Esophagus (tissue), 2 donors: ENCODE measurements around the gene ADAMTS17. TPM values are rescaled to one million over a fixed set of nuclear protein-coding genes. Genes with fewer than 3 reads are reported as not detected.

Experiments used
- H3K27ac ChIP-seq, 2 donors: one replicate each; pipeline ENCODE4 v1.5.1; 2013; ENCODE audit warnings: low read depth in 2 of 2, mild to moderate bottlenecking in 2 of 2, inconsistent platforms in 1 of 2, low read length in 1 of 2, moderate library complexity in 1 of 2
- H3K27me3 ChIP-seq, 2 donors: one replicate each; pipeline ENCODE4 v1.6.1; 2013; ENCODE audit warnings: low read length in 2 of 2, control low read depth in 1 of 2, mild to moderate bottlenecking in 1 of 2; ENCODE audit not compliant: insufficient read depth in 2 of 2, control insufficient read depth in 1 of 2
- H3K36me3 ChIP-seq, 2 donors: one replicate each; pipeline ENCODE4 v1.6.1; 2013; ENCODE audit warnings: low read length in 1 of 2; ENCODE audit not compliant: control insufficient read depth in 2 of 2, insufficient read depth in 2 of 2
- H3K4me1 ChIP-seq, 2 donors: one replicate each; pipeline ENCODE4 v1.6.1; 2013; ENCODE audit warnings: low read length in 1 of 2; ENCODE audit not compliant: control insufficient read depth in 2 of 2, insufficient read depth in 2 of 2
- H3K4me3 ChIP-seq, 2 donors: one replicate each; pipeline ENCODE4 v1.5.1; 2013; ENCODE audit warnings: low read length in 2 of 2, mild to moderate bottlenecking in 2 of 2, low read depth in 1 of 2, moderate library complexity in 1 of 2
- H3K9me3 ChIP-seq, 2 donors: one replicate each; pipeline ENCODE4 v1.6.1; 2013; ENCODE audit warnings: mild to moderate bottlenecking in 2 of 2, low read depth in 1 of 2, low read length in 1 of 2, moderate library complexity in 1 of 2; ENCODE audit not compliant: control insufficient read depth in 2 of 2, insufficient read depth in 1 of 2
- WGBS, 2 donors: extraction: QIAGEN DNeasy Blood & Tissue Kit; methylation state at CpG; one replicate each; pipeline ENCODE4 v1.1.7; 2013; 5-methylcytosine and 5-hydroxymethylcytosine counted together
- polyA plus RNA-seq, 2 donors: library from polyadenylated mRNA; stranded (reverse); fragments of 200-250 nt; gene quantifications; one replicate each; pipeline ENCODE4 v1.2.3, GENCODE V29; 2013
- donor health status: healthy with polysubstance abuse.
- donor health status: Bipolar disorder and iron deficiency.

The ADAMTS17 gene
- polyA plus RNA-seq, 2 donors, result 2.1 to 6.9 TPM

GRCh38 chr15:100350434-100351226 lies 8.9 kb upstream of the ADAMTS17 start:
- H3K27ac ChIP-seq, result peak overlapping the region; percentile 96 to 97
- no peaks in the 10 kb centered on the region for H3K27me3 ChIP-seq
- H3K36me3 ChIP-seq, result no peaks in the 10 kb centered on the region
- 23 to 32% methylated on average over 19 of the region's 19 CpGs for WGBS, 2 donors
- peaks cover 2 to 10% of the 10 kb centered on the region in 2 donors for H3K4me1 ChIP-seq
- H3K4me3 ChIP-seq, result peak overlapping the region; percentile 73 to 76
- no peaks in the 10 kb centered on the region for H3K9me3 ChIP-seq

- peak overlapping the region; percentile 73 to 76 for H3K4me3 ChIP-seq
- H3K27me3 ChIP-seq, result no peaks in the 10 kb centered on the region
- H3K4me1 ChIP-seq, result peaks cover 2 to 10% of the 10 kb centered on the region in 2 donors
- H3K9me3 ChIP-seq, result no peaks in the 10 kb centered on the region
- 1% methylated on average over 43 of the region's 43 CpGs for WGBS, 2 donors
- H3K36me3 ChIP-seq, result no peaks in the 10 kb centered on the region
- peak overlapping the region; percentile 96 to 97 for H3K27ac ChIP-seq
These were observed 8.1 kb upstream of the ADAMTS17 start for GRCh38 chr15:100349696-100350433.

- Histone ChIP-seq H3K4me1 (peaks cover 2 to 10% of the 10 kb centered on the region in 2 donors), H3K4me3 (peak overlapping the region; percentile 73 to 76), H3K27ac (peak overlapping the region; percentile 96 to 97), H3K9me3 (no peaks in the 10 kb centered on the region), H3K36me3 (no peaks in the 10 kb centered on the region), H3K27me3 (no peaks in the 10 kb centered on the region)
- WGBS, 2 donors, result 57 to 61% methylated on average over 17 of the region's 17 CpGs
These were observed 7.5 kb upstream of the ADAMTS17 start for GRCh38 chr15:100349321-100349695.

- Histone ChIP-seq H3K27ac (no peak overlapping the region), H3K9me3 (no peaks in the 10 kb centered on the region), H3K4me1 (peaks cover 2 to 10% of the 10 kb centered on the region in 2 donors), H3K27me3 (no peaks in the 10 kb centered on the region), H3K36me3 (no peaks in the 10 kb centered on the region), H3K4me3 (no peak overlapping the region)
- 82 to 88% methylated on average over 8 of the region's 8 CpGs for WGBS, 2 donors
These were observed 6.8 kb upstream of the ADAMTS17 start for GRCh38 chr15:100348578-100348977.

GRCh38 chr15:100346866-100347512 lies 5.2 kb upstream of the ADAMTS17 start:
- H3K36me3 ChIP-seq, result no peaks in the 10 kb centered on the region
- H3K27me3 ChIP-seq, result no peaks in the 10 kb centered on the region
- no peak overlapping the region for H3K4me3 ChIP-seq
- peaks cover 2 to 10% of the 10 kb centered on the region in 2 donors for H3K4me1 ChIP-seq
- H3K27ac ChIP-seq, result no peak overlapping the region
- 93 to 96% methylated on average over 2 of the region's 2 CpGs for WGBS, 2 donors
- H3K9me3 ChIP-seq, result no peaks in the 10 kb centered on the region

DNA sequence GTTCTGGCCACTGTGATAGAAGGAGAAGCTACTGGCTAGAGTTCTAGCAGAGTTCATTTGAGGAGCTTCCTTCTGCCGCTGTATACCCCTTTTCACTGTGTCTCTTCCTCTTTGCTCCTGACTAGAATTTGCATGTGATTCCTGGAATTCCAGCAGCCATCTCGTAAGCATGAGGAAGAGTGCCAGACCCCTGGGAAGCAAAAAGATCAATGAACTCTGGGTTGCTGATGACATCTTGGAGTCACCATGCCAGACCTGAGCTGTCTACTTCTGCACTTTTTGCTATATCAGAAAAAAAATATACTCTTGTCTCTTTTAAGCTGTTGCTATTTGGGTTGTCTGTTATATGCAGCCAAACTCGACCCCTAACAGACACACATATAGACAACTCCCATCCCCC lies 3.7 kb upstream of the ADAMTS17 start:
- 80 to 87% methylated on average over 3 of the region's 3 CpGs for WGBS, 2 donors
- no peaks in the 10 kb centered on the region for H3K9me3 ChIP-seq
- peaks cover 2 to 12% of the 10 kb centered on the region in 2 donors for H3K4me1 ChIP-seq
- H3K27ac ChIP-seq, result no peak overlapping the region
- H3K27me3 ChIP-seq, result no peaks in the 10 kb centered on the region
- H3K4me3 ChIP-seq, result no peak overlapping the region
- no peaks in the 10 kb centered on the region for H3K36me3 ChIP-seq

DNA sequence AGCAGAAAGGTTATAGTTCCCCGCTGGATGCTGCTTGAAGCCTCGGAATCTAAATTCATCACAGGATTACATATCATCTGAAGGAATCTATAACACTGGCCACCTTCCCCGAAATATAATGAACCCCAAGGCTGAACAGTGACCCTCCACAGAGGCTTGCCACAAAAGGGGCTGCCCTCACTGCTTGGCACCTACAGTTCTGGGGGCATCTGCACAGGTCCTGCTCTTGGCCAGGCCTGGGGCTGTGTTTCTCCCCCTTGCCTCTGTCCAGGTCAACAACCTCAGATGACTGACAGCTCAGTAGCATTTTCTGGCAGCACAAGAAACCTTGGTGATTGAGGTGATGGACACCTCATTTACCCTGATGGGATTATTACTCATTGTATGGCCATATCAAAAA lies 1.5 kb upstream of the ADAMTS17 start:
- no peaks in the 10 kb centered on the region for H3K9me3 ChIP-seq
- peaks cover 0 to 6% of the 10 kb centered on the region in 2 donors for H3K4me1 ChIP-seq
- no peaks in the 10 kb centered on the region for H3K36me3 ChIP-seq
- 91 to 93% methylated on average over 3 of the region's 3 CpGs for WGBS, 2 donors
- no peak overlapping the region for H3K4me3 ChIP-seq
- no peaks in the 10 kb centered on the region for H3K27me3 ChIP-seq
- no peak overlapping the region for H3K27ac ChIP-seq

DNA sequence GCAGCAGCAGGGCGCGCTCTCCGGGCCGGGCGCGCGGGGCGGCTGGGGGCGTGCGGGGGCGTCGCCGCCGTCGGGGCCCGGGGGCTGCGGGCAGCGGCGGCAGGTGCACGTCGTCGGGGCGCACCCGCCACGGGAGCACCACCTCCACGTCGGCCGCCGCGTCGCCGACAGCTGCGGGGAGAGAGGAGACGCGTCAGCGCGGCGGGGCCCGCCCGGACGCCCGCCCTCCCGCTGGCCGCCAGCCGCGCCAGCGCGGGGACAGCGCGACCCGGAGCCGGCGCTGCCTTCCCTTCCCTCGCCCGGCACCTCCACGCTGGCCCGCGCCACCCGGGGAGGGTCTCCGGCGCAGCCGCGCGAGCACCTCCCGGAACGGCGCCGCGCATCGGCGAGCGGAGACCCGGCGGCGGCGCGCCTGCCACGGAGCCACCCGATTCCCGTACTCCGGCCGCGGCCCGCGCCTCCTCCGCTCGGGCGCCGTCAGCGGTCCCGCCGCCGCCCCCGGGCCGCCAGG lies 481 bp downstream of the ADAMTS17 start:
- Histone ChIP-seq H3K9me3 (no peaks in the 10 kb centered on the region), H3K4me3 (peak overlapping the region; percentile 84 to 87), H3K4me1 (peaks cover 0 to 6% of the 10 kb centered on the region in 2 donors), H3K27me3 (no peaks in the 10 kb centered on the region), H3K27ac (peak overlapping the region; percentile 89 to 94), H3K36me3 (no peaks in the 10 kb centered on the region)
- 0 to 1% methylated on average over 46 to 95 of the region's 95 CpGs for WGBS, 2 donors

DNA sequence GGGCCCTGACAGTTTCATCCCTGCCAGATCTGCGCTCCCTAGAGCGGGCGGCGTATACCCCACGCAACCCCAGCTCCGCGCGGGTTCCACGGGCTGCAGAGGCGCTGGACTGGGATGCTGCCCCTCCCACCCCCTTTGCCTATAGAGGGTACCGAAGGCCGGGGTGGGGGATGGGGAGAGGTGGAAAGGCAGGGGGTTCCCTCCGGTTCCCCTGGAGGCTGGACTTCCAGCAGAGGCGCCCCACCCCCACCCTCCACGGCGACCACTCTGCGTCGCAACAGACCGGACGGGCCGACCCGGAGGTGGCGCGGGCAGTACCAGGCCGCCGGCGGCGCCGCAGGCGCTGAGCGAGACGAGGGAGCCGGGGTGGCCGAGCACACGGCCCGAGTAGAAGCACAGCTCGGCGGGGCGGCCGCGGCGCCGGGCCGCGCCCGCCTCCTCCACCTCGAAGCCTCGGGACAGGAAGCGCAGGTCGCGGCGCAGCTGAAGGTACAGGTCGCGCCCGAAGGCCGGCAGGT lies 995 bp downstream of the ADAMTS17 start:
- 14 to 17% methylated on average over 45 to 56 of the region's 56 CpGs for WGBS, 2 donors
- Histone ChIP-seq H3K36me3 (no peaks in the 10 kb centered on the region), H3K27me3 (no peaks in the 10 kb centered on the region), H3K9me3 (no peaks in the 10 kb centered on the region), H3K27ac (peak overlapping the region in 1 of 2 donors; percentile 0), H3K4me3 (peak overlapping the region; percentile 84 to 87), H3K4me1 (peaks cover 0 to 6% of the 10 kb centered on the region in 2 donors)
